Measurements from ENCODE around the gene UBR7.
"Not testable (repeated sequence)": the region's sequence is repeated elsewhere in the genome, so short reads cannot be mapped to it uniquely, and the experiment has no call there.

The UBR7 gene

GRCh38 chr14:93195316-93195999 is 11.6 kb upstream of the UBR7 start:
- DNase-seq (ENCODE audit: low spot score): no peak

- no peak for DNase-seq (ENCODE audit: low spot score)
Observed at GRCh38 chr14:93199031-93199430, 8.0 kb upstream of the UBR7 start.

GRCh38 chr14:93200553-93200952 is 6.5 kb upstream of the UBR7 start:
- no peak for DNase-seq (ENCODE audit: low spot score)

GRCh38 chr14:93201155-93201704 is 5.8 kb upstream of the UBR7 start:
- DNase-seq (ENCODE audit: low spot score): no peak

GRCh38 chr14:93207468-93208308 is 632 bp downstream of the UBR7 start:
- peak; percentile 81 for DNase-seq (ENCODE audit: low spot score)

GRCh38 chr14:93212432-93212831 is 5.4 kb downstream of the UBR7 start:
- DNase-seq (ENCODE audit: low spot score): no peak

GRCh38 chr14:93214598-93214997 is 7.5 kb downstream of the UBR7 start:
- DNase-seq (ENCODE audit: low spot score): no peak

GRCh38 chr14:93219103-93219726 is 12.2 kb downstream of the UBR7 start:
- DNase-seq (ENCODE audit: low spot score): no peak

GRCh38 chr14:93220509-93220908 is 13.5 kb downstream of the UBR7 start:
- no peak for DNase-seq (ENCODE audit: low spot score)

GRCh38 chr14:93223565-93223964 is 16.5 kb downstream of the UBR7 start:
- DNase-seq (ENCODE audit: low spot score): no peak

- no peak for DNase-seq (ENCODE audit: low spot score)
Observed at GRCh38 chr14:93228550-93228949, 21.5 kb downstream of the UBR7 start.

- DNase-seq (ENCODE audit: low spot score): no peak
Observed at GRCh38 chr14:93230539-93230938, 23.5 kb downstream of the UBR7 start.

- DNase-seq (ENCODE audit: low spot score): no peak
Observed at GRCh38 chr14:93231129-93231979, 24.3 kb downstream of the UBR7 start.

- no peak for DNase-seq (ENCODE audit: low spot score)
Observed at GRCh38 chr14:93232159-93232558, 25.1 kb downstream of the UBR7 start.

GRCh38 chr14:93233078-93233477 is 26.0 kb downstream of the UBR7 start:
- not testable (repeated sequence) for DNase-seq (ENCODE audit: low spot score)

GRCh38 chr14:93234798-93235197 is 27.7 kb downstream of the UBR7 start:
- DNase-seq (ENCODE audit: low spot score): no peak

- no peak for DNase-seq (ENCODE audit: low spot score)
Observed at GRCh38 chr14:93239869-93240677, 33.0 kb downstream of the UBR7 start.

GRCh38 chr14:93240678-93241000 is 33.6 kb downstream of the UBR7 start:
- no peak for DNase-seq (ENCODE audit: low spot score)

GRCh38 chr14:93245764-93246420 is 38.8 kb downstream of the UBR7 start:
- DNase-seq (ENCODE audit: low spot score): no peak

- DNase-seq (ENCODE audit: low spot score): no peak
Observed at GRCh38 chr14:93246534-93246933, 39.5 kb downstream of the UBR7 start.

Measured in left forelimb (tissue), 1 donor.